ENCODE data around the gene SLC25A38. TPM values are rescaled to one million over a fixed set of nuclear protein-coding genes. Genes with fewer than 3 reads are reported as not detected.
A peak's percentile ranks its signal among the peaks of the same experiment; 100 is the strongest.
"Not testable (repeated sequence)": the region's sequence is repeated elsewhere in the genome, so short reads cannot be mapped to it uniquely, and the experiment has no call there.

Gene SLC25A38
- total RNA-seq, 2 experiments from 2014 or later: 40.2 to 42.4 TPM

GRCh38 chr3:39349080-39349479 is 34.1 kb upstream of the SLC25A38 start:
- Mint-ChIP-seq H3K4me1 (ENCODE audit: low read depth) (peaks cover 40% of the 10 kb centered on the region), H3K9me3 (ENCODE audit: insufficient read depth) (no peaks in the 10 kb centered on the region), H3K36me3 (ENCODE audit: low read depth) (peaks cover 2% of the 10 kb centered on the region), H3K27me3 (ENCODE audit: low read depth) (peaks cover 4% of the 10 kb centered on the region), H3K27ac (no peak overlapping the region), H3K4me3 (no peak overlapping the region)
- ChIA-PET CTCF (interaction anchor here (1.2 to 5.9 kb wide), 3 partner anchors 22 to 57 kb away, joined by 3 to 40 read pairs (median 26); no protein-coding TSS in a partner anchor), POLR2A (no interaction called here)
- no peak for ATAC-seq
- DNase-seq: no peak

DNA sequence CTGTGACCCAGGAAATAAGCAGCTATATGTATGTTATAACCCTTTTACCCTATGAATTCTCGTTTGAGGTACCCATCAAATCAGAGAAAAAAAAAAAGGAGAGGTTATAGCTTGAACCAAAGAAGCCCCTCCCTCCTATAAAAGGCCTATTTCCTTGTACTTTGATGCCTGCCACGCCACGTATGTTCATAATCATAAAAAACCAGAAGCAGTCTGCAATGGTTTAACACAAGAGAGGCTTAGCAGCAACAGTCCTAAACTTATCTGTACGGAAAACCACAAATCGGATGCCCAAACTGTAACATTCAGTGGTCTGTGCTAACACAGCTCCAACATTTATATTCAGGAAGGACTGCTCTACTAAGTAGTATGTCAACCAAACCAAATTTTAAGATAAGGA is 32.5 kb upstream of the SLC25A38 start:
- Mint-ChIP-seq H3K27ac (peak overlapping the region; percentile 69), H3K4me3 (peak overlapping the region; percentile 3), H3K9me3 (ENCODE audit: insufficient read depth) (no peaks in the 10 kb centered on the region), H3K27me3 (ENCODE audit: low read depth) (peaks cover 11% of the 10 kb centered on the region), H3K4me1 (ENCODE audit: low read depth) (peaks cover 38% of the 10 kb centered on the region), H3K36me3 (ENCODE audit: low read depth) (no peaks in the 10 kb centered on the region)
- ChIA-PET CTCF (interaction anchor here (1.4 to 5.9 kb wide), 7 partner anchors 10 to 62 kb away, joined by 3 to 26 read pairs (median 7); no protein-coding TSS in a partner anchor), POLR2A (interaction anchor here (0.7 to 1.0 kb wide), 2 partner anchors 11 to 88 kb away, joined by 3 read pairs; no protein-coding TSS in a partner anchor)
- DNase-seq (no peak), ATAC-seq (no peak)

DNA sequence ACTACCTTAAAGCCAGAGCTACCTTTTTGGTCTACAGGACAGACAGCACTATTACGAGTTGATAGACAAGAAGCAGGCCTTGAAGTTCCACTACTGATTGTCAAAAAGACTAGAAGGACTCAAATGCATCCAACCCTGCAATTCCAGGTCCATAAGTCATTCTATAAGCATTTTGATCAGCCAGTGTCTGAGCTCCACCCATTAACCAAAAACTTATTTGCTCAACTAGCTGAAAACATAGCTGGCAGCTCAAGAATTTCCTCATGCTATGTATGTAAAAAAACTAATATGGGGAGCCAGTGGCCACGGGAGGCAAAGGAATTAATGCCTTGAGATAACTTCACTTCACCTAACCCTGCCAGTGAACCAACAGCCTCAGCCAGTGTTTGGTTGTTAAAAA is 32.0 kb upstream of the SLC25A38 start:
- H3K4me3 Mint-ChIP-seq: peak overlapping the region; percentile 3
- ChIA-PET CTCF (interaction anchor here (1.4 to 5.9 kb wide), 8 partner anchors 10 to 63 kb away, joined by 3 to 26 read pairs (median 7); no protein-coding TSS in a partner anchor), POLR2A (interaction anchor here (0.7 to 1.5 kb wide), 2 partner anchors 10 to 89 kb away, joined by 3 read pairs; no protein-coding TSS in a partner anchor)
- not testable (repeated sequence) for DNase-seq; ATAC-seq; H3K36me3 Mint-ChIP-seq (ENCODE audit: low read depth); H3K9me3 Mint-ChIP-seq (ENCODE audit: insufficient read depth)
- peaks cover 14% of the 10 kb centered on the region for H3K27me3 Mint-ChIP-seq (ENCODE audit: low read depth)
- H3K27ac Mint-ChIP-seq: peak overlapping the region; percentile 69
- H3K4me1 Mint-ChIP-seq (ENCODE audit: low read depth): peaks cover 36% of the 10 kb centered on the region

GRCh38 chr3:39353168-39353927 is 29.8 kb upstream of the SLC25A38 start:
- H3K27ac Mint-ChIP-seq; H3K36me3 Mint-ChIP-seq (ENCODE audit: low read depth); DNase-seq; POLR2A ChIA-PET; H3K4me3 Mint-ChIP-seq; H3K9me3 Mint-ChIP-seq (ENCODE audit: insufficient read depth); ATAC-seq: not testable (repeated sequence)
- CTCF ChIA-PET: interaction anchor here (1.1 to 2.0 kb wide), 2 partner anchors 61 kb away, joined by 3 to 7 read pairs; no protein-coding TSS in a partner anchor
- H3K4me1 Mint-ChIP-seq (ENCODE audit: low read depth): peaks cover 37% of the 10 kb centered on the region
- peaks cover 15% of the 10 kb centered on the region for H3K27me3 Mint-ChIP-seq (ENCODE audit: low read depth)

- Mint-ChIP-seq H3K27ac (no peak overlapping the region), H3K27me3 (ENCODE audit: low read depth) (peaks cover 13% of the 10 kb centered on the region), H3K4me3 (no peak overlapping the region), H3K36me3 (ENCODE audit: low read depth) (peaks cover 7% of the 10 kb centered on the region), H3K4me1 (ENCODE audit: low read depth) (peaks cover 52% of the 10 kb centered on the region), H3K9me3 (ENCODE audit: insufficient read depth) (no peaks in the 10 kb centered on the region)
- ATAC-seq (no peak), DNase-seq (no peak)
- ChIA-PET POLR2A (interaction anchor here (0.7 to 1.0 kb wide), 2 partner anchors 11 to 1881 kb away, joined by 3 read pairs; no protein-coding TSS in a partner anchor), CTCF (interaction anchor here (0.8 to 8.8 kb wide), 7 partner anchors 10 to 70 kb away, joined by 3 to 77 read pairs (median 4); no protein-coding TSS in a partner anchor)
Observed at GRCh38 chr3:39358333-39358732, 24.8 kb upstream of the SLC25A38 start.

GRCh38 chr3:39361252-39361927 is 21.8 kb upstream of the SLC25A38 start:
- peak; percentile 72 for DNase-seq
- CTCF ChIA-PET: interaction anchor here (1.1 to 8.8 kb wide), 7 partner anchors 11 to 235 kb away, joined by 3 to 77 read pairs (median 11); no protein-coding TSS in a partner anchor
- H3K4me3 Mint-ChIP-seq: peak overlapping the region; percentile 49
- peak overlapping the region; percentile 83 for H3K27ac Mint-ChIP-seq
- H3K36me3 Mint-ChIP-seq (ENCODE audit: low read depth): peaks cover 9% of the 10 kb centered on the region
- peaks cover 59% of the 10 kb centered on the region for H3K4me1 Mint-ChIP-seq (ENCODE audit: low read depth)
- H3K27me3 Mint-ChIP-seq (ENCODE audit: low read depth): peaks cover 19% of the 10 kb centered on the region
- ATAC-seq: peak; percentile 86
- H3K9me3 Mint-ChIP-seq (ENCODE audit: insufficient read depth): no peaks in the 10 kb centered on the region
- POLR2A ChIA-PET: interaction anchor here (0.7 to 1.4 kb wide), 5 partner anchors 10 to 69 kb away, joined by 3 read pairs; no protein-coding TSS in a partner anchor

GRCh38 chr3:39362192-39362591 is 21.0 kb upstream of the SLC25A38 start:
- CTCF ChIA-PET: interaction anchor here (1.0 to 8.8 kb wide), 6 partner anchors 11 to 172 kb away, joined by 3 to 77 read pairs (median 13); no protein-coding TSS in a partner anchor
- H3K36me3 Mint-ChIP-seq (ENCODE audit: low read depth): peaks cover 9% of the 10 kb centered on the region
- peaks cover 57% of the 10 kb centered on the region for H3K4me1 Mint-ChIP-seq (ENCODE audit: low read depth)
- DNase-seq (no peak), ATAC-seq (no peak)
- peak overlapping the region; percentile 33 for H3K27ac Mint-ChIP-seq
- H3K27me3 Mint-ChIP-seq (ENCODE audit: low read depth): peaks cover 19% of the 10 kb centered on the region
- POLR2A ChIA-PET: interaction anchor here (0.9 to 1.4 kb wide), 4 partner anchors 10 to 45 kb away, joined by 3 read pairs; no protein-coding TSS in a partner anchor
- no peak overlapping the region for H3K4me3 Mint-ChIP-seq
- H3K9me3 Mint-ChIP-seq (ENCODE audit: insufficient read depth): no peaks in the 10 kb centered on the region

DNA sequence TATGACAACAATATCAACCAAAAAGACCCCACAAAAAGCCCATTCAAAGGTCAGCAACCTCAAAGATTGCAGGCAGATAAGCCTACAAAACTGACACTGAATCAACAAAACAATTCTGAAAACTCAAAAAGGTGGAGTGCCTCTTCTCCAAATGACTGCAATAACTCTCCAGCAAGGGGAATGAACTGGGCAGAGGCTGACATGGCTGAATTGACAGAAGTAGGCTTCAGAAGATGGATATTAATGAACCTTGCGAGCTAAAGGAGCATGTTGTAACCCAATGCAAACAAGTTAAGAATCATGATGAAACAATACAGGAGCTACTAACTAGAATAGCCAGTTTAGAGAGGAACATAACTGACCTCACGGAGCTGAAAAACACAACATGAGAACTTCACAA is 20.4 kb upstream of the SLC25A38 start:
- H3K4me3 Mint-ChIP-seq: no peak overlapping the region
- DNase-seq: no peak
- ATAC-seq: no peak
- H3K27ac Mint-ChIP-seq: peak overlapping the region; percentile 26
- POLR2A ChIA-PET: interaction anchor here (1.1 kb wide), 1 partner anchor 44 kb away, joined by 3 read pairs; no protein-coding TSS in a partner anchor
- CTCF ChIA-PET: interaction anchor here (1.0 to 8.8 kb wide), 6 partner anchors 11 to 173 kb away, joined by 3 to 77 read pairs (median 13); no protein-coding TSS in a partner anchor
- peaks cover 19% of the 10 kb centered on the region for H3K27me3 Mint-ChIP-seq (ENCODE audit: low read depth)
- H3K9me3 Mint-ChIP-seq (ENCODE audit: insufficient read depth): no peaks in the 10 kb centered on the region
- H3K36me3 Mint-ChIP-seq (ENCODE audit: low read depth): peaks cover 9% of the 10 kb centered on the region
- H3K4me1 Mint-ChIP-seq (ENCODE audit: low read depth): peaks cover 50% of the 10 kb centered on the region

GRCh38 chr3:39370450-39370849 is 12.7 kb upstream of the SLC25A38 start:
- H3K4me1 Mint-ChIP-seq (ENCODE audit: low read depth); H3K9me3 Mint-ChIP-seq (ENCODE audit: insufficient read depth); DNase-seq; ATAC-seq; CTCF ChIA-PET; H3K27ac Mint-ChIP-seq; H3K36me3 Mint-ChIP-seq (ENCODE audit: low read depth); H3K4me3 Mint-ChIP-seq; POLR2A ChIA-PET: not testable (repeated sequence)
- H3K27me3 Mint-ChIP-seq (ENCODE audit: low read depth): peaks cover 30% of the 10 kb centered on the region

- Mint-ChIP-seq H3K36me3 (ENCODE audit: low read depth) (no peaks in the 10 kb centered on the region), H3K9me3 (ENCODE audit: insufficient read depth) (no peaks in the 10 kb centered on the region), H3K27me3 (ENCODE audit: low read depth) (peaks cover 25% of the 10 kb centered on the region), H3K27ac (no peak overlapping the region), H3K4me1 (ENCODE audit: low read depth) (peaks cover 2% of the 10 kb centered on the region), H3K4me3 (no peak overlapping the region)
- ATAC-seq (no peak), DNase-seq (no peak)
- ChIA-PET CTCF (interaction anchor here (2.7 to 7.5 kb wide), 3 partner anchors 12 to 85 kb away, joined by 13 to 77 read pairs (median 24); no protein-coding TSS in a partner anchor), POLR2A (no interaction called here)
Observed at GRCh38 chr3:39372833-39373232, 10.3 kb upstream of the SLC25A38 start.

DNA sequence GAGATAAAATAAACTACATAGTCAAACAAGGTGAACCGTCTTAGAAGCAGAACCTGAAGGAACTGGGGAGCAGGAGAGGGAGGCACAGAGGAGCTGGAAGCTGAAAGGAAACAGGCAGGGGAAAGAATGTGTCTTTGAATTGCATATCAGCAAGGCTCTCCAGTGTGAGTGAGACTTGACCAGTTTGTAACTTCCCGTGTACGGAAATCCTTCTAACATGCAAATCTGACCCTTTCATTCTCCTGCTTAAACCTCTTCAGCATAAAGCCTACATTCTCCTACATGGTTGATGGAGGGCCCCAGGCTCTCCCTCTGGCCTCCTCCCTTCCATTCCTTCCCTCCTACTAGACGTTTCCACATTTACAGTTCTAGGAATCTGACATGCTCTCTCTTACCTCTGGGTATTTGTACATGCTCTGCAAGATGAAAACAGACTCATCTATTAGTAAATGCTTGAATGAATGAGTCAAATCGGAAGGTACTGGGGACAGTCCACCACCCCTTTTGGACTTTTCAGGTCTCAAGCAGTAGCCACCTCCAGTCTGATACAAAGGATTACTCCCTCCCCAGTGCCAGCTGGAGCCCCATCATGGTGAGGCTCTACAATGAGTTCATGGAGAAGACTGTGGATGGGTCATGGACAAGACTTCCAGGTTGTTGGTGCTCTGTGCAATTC is 6.1 kb upstream of the SLC25A38 start:
- DNase-seq: no peak
- peaks cover 2% of the 10 kb centered on the region for H3K27me3 Mint-ChIP-seq (ENCODE audit: low read depth)
- POLR2A ChIA-PET: interaction anchor here (0.9 to 2.6 kb wide), 2 partner anchors 16 to 29 kb away, joined by 3 to 8 read pairs; partner anchors contain the start of gene RPSA

More for the DNA sequence above, 6.1 kb upstream of the SLC25A38 start:
- Mint-ChIP-seq H3K9me3 (ENCODE audit: insufficient read depth) (no peaks in the 10 kb centered on the region), H3K4me3 (no peak overlapping the region), H3K4me1 (ENCODE audit: low read depth) (peaks cover 7% of the 10 kb centered on the region), H3K36me3 (ENCODE audit: low read depth) (no peaks in the 10 kb centered on the region), H3K27ac (no peak overlapping the region)
- CTCF ChIA-PET: interaction anchor here (0.8 to 7.5 kb wide), 12 partner anchors 10 to 160 kb away, joined by 3 to 238 read pairs (median 6); partner anchors contain the start of gene RPSA
- ATAC-seq: no peak
